ENCODE results near the gene SULT4A1.

DNA sequence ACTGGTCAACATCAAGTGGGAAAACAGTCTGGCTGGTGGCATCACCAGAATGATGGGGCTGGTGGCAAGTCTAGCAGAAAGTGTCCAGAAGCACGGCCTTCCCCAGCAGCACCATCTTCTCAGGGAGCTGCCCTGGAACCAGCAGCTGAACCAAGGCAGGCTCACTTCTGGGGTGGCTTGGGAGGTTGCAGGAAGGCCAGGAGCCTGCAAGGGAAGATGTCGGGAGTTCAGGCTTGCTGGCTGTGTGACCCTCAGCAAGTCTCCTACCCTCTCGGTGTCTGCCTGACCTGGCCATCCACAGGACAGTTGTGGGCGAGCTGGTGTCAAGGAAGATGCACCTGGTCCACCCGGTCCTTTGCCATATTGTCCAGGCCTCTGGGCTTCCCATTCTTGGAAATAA is 31.8 kb upstream of the SULT4A1 start:
- TF ChIP-seq CTCF (conservative IDR thresholded peaks at IDR 0.05; ENCODE audit: low read length) (no peak), EZH2phosphoT487 (IDR thresholded peaks at IDR 0.05; ENCODE audit: borderline replicate concordance, low read depth, low read length) (no peak)
